SKM-1 (cell line): ENCODE measurements around the gene TMEM108.
"Not testable (repeated sequence)": the region's sequence is repeated elsewhere in the genome, so short reads cannot be mapped to it uniquely, and the experiment has no call there.

Source experiments
- DNase-seq: peaks from one replicate; lab custom pipeline; 2025; ENCODE audit not compliant: unreplicated experiment; lab: John Stamatoyannopoulos, UW

TMEM108 gene

DNA sequence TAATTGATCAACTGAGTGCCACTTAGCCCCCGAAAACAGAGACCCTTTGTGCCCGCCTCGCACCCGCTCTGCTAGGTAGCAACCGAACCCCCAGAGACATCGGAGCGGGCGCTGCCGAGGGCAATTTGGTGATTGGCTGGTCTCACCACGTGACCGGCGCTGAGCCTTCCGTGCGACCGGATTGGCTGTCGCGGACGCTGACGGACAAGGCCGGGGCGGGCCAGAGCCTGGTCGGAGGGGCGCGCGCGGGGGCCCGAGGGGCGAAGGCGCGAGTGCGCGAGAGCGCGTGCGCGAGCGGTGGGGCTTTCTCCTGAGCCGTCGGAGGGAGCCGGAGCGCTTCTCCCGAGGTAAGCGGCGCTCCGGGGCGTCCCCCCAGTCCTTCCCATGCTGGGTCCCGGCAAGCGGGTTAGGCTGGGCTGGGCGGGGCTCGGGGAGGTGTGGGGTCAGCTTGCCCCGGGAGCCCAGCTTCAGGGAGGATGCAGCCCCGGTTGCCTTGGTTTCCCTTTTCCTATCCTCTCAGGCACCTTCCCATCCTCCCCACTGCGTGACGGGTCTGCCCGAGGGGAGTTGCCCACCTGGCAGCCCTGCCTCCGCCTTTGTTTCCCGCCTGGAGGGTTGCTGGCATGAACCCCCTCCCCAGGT, at the start of gene TMEM108:
Gene TMEM108 (plus strand): TSS at position 303 of the 642 bp plus-strand sequence.
- no peak for DNase-seq

DNA sequence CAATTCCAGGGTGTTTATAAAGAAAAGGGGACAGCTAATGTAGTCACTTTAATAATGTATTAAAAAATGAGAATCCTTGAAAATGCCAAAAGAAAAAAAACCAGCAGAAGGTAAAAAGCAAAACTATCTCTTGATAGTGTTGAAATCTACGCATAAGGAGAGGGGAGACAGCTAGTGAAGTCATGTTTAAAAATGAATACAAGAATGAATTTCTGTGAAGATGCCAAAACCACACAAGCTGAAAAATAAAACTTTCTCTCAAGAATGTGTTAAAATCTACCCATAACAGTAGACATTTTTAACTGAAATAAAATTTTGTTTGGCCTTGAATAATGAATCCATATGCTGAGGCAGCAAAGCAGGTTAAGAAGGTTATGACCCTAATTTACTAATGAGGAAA, 42.2 kb upstream of the TMEM108 start:
- no peak for DNase-seq

- DNase-seq: no peak
Measured at GRCh38 chr3:132997404-132998185, 40.6 kb upstream of the TMEM108 start.

- DNase-seq: not testable (repeated sequence)
Measured at GRCh38 chr3:133005032-133005431, 33.2 kb upstream of the TMEM108 start.

DNA sequence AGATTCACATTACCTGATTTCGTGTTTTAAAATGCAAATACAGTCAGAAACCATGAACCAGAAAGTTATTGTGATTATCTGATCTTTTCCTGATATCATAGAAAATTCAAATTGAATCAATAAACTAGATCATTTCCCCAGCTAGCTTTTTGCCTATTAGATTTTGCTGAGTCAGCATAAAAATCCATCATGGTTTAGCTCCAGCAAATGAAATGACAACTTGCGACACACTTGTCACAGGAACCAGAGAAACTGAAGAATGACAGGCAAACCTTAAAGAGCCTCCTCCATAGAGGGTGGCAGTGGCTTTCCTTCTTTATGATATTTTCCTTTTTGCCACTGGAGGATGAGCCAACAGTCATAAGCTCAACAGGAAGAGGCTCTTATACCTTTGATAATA, 30.6 kb upstream of the TMEM108 start:
- DNase-seq: no peak

DNA sequence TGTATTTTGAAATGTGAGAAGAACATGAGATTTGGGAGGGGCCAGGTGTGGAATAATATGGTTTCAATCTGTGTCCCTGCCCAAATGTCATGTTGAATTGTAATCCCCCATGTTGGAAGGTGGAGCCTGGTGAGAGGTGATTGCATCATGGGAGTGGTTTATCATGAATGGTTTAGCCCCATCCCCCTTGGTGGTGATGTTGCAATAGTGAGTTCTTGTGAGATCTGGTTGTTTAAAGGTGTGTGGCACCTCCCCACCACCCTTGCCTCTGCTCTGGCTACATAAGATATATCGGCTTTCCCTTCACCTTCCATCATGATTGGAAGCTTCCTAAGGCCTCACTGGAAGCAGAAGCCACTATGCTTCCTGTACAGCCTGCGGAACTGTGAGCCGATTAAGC, 23.9 kb upstream of the TMEM108 start:
- DNase-seq: no peak

GRCh38 chr3:133015573-133015972, 22.6 kb upstream of the TMEM108 start:
- not testable (repeated sequence) for DNase-seq

DNA sequence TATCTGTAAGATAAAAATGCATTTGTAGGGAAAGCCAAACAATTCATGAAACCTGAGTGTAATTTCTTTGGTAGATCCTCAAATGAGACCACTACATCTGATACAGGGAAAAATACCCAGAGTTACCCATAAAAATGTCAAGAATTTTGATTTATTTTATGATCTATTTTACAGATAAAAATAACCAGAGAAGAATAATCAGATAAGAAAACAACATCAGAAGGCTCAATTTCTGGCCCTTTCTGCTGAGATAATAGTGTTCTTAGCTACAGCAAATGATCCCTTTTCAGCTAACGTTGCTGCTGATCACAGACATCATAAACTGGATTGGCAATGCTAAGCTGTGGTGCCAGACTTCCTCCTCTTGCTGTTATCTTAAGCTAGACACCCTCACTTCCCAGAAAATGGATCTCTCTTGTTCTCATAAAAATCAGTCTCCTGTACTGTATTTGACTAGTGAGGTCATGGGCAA, 21.3 kb upstream of the TMEM108 start:
- DNase-seq: no peak

DNA sequence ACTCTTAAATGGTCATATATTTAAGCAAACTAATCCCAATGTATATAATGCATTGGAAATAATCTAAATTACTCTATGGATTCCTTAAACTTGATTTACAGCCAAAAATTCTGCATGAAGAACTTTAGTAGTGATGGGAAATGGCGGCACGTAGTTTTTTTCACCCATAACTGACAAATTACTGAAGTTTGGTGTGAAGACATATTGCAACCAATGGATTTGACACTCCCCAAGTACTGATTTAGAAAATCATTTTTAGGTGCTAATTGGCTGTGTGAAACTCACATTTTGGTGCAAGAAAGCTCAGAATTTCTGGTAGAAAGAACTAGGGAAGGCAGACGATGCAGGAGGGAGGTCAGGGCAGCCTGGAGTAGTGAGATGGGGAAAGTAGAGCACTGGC, 19.3 kb upstream of the TMEM108 start:
- DNase-seq: no peak

DNA sequence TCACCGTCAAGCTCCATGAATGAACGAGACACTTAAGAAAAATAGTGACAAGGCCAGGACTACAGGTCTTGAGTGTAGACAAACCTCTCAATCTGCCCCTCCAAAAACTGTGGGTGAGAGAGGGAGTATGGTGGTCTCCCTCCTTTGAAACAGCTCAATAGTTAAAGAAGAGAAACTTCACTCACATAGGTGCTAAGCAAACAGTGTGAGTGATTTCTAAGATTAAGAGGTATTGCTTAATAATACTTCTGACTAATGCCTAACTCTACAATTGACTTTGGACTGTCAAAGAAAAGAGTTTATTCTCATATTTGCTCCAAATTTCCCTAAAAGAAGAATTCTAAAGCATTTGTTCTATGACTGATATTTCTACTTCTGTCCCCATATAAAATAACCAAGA, 17.0 kb upstream of the TMEM108 start:
- no peak for DNase-seq

GRCh38 chr3:133023362-133023761, 14.8 kb upstream of the TMEM108 start:
- no peak for DNase-seq

DNA sequence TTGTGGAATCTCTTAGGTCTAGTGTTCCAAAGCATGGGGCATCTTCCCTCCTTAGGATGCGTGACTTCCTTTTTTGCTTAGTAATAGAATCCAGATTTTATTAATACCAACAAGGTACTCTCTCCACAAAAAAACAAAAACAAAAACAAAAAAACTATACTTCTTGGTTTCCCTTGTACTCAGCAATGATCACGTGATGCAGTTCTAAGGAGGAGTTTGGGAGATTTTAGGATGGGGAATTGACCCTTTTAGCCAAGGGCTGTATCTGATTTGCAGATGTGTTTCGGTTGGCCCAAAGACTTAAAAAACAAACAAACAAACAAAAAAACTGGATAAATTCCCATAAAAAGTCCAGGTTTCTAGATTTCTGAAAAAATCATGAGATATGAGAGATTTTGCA, 12.6 kb upstream of the TMEM108 start:
- no peak for DNase-seq

- no peak for DNase-seq
Measured at GRCh38 chr3:133032301-133032700, 5.9 kb upstream of the TMEM108 start.

- no peak for DNase-seq
Measured at GRCh38 chr3:133037436-133037835, 755 bp upstream of the TMEM108 start.

GRCh38 chr3:133038731-133039375, 662 bp downstream of the TMEM108 start:
- no peak for DNase-seq

GRCh38 chr3:133040696-133041523, 2.7 kb downstream of the TMEM108 start:
- DNase-seq: no peak

DNA sequence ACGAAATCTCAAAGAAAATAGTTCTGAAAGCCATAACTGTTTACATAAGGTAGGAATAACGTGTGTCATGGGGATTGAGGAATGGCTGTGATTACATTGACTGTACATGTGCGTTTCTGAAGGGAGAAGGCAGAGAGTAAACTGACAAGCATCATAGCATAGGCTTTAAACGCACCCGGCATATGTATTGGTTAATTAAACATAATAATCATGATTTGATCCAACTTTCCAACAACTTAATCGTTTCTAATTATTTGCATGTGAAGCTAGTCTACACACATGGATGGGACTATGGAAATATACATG, 3.3 kb downstream of the TMEM108 start:
- DNase-seq: no peak

- no peak for DNase-seq
Measured at GRCh38 chr3:133042778-133043177, 4.6 kb downstream of the TMEM108 start.

GRCh38 chr3:133047980-133048379, 9.8 kb downstream of the TMEM108 start:
- no peak for DNase-seq

GRCh38 chr3:133049491-133049890, 11.3 kb downstream of the TMEM108 start:
- DNase-seq: no peak

- DNase-seq: no peak
Measured at GRCh38 chr3:133050891-133051290, 12.7 kb downstream of the TMEM108 start.
